Stromal cell of bone marrow (primary cell): ENCODE results near the gene CREB3L1.
A peak's percentile ranks its signal among the peaks of the same experiment; 100 is the strongest.

Experiments
- DNase-seq: peaks from one replicate; pipeline ENCODE4 v3.0.0-alpha.2; 2012; ENCODE audit warnings: low read depth

The CREB3L1 gene

GRCh38 chr11:46277622-46278386, at the start of gene CREB3L1:
Gene CREB3L1 (plus strand): TSS chr11:46277662. CDS start chr11:46278112, 450 bp downstream.
- no peak for DNase-seq

- DNase-seq: no peak
Observed at GRCh38 chr11:46229230-46229629, 48.2 kb upstream of the CREB3L1 start.

- DNase-seq: no peak
Observed at GRCh38 chr11:46234311-46234710, 43.2 kb upstream of the CREB3L1 start.

DNA sequence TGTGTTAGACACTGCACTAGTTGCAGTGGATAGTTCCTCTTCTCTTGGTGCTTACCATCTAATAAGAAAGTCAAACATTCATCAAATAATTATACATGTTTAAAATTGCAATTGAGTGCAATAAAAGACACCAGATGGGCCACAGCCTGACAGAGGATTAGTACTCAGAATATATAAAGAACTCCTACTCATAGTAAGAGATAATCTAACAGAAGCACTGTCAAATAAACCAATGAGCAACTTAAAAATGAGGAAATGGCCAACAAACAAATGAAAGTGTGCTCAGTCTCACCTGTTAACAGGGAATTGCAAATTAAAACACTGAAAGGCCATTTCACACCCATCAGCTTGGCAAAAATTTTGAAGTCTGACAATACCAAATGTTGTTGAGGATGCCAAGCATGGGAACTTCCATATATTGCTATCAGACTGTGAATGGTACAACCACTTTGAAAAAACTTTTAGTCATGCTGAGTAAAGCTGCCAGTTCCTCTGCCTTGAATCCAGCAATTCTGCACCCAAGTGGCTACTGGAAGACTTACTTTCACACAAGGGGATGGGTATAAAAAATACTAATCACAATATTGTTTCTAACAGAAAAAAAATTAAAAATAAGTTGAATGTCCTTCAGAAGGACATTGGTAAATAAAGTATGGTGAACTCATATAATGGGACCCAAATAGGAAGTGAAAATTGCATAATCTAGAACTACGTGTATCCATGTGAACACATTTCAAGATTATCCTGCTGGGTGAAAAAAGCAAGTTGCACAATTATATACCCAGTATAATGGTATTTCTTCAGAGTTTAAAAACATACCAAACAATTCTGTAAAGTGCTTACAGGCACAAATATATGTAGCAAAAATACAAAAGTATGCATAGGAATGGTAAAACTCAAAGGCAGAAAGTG, 41.4 kb upstream of the CREB3L1 start:
- DNase-seq: no peak

GRCh38 chr11:46236918-46237247, 40.6 kb upstream of the CREB3L1 start:
- no peak for DNase-seq

DNA sequence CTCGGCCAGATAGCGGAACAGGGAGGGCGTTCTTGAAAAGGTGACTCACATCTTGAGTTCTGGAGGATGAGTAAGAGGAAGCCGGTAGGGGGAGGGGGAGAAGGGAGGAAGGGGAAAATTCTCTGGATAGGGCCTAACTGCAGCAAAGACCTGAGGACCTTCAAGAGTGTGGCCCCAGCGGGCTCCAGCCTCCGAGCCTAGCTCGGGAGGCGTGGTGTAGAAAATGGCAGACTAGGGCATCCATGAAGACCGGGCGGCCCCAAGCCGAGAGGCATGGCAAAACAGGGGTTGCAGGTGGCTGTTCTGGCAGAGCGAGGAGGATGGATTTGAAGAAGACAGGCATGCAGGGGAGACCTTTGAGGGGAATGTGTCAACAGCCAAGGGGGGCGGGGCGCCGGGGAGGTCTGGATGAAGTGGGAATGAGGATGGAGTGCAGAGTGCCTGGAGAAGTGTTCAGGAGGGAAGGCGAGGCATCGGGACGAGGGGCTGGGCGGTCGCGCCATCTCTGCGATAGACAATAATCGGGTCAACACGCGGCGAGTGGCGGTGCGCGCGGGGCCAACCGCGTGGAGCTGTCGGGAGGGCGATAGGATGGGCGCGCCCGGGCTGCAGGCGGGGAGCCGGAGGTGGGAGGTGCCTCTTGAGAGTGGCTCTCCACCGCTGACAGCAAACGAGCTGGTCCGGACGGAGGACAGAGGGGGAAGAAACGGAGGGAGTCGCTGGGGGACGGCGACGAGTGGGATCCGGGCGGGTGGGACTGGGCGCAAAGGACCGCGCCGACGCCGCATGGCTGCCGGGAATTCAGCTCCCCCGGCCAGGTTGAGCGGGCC, 40.0 kb upstream of the CREB3L1 start:
- DNase-seq: peak; percentile 74

- peak; percentile 43 for DNase-seq
Observed at GRCh38 chr11:46238078-46238966, 39.1 kb upstream of the CREB3L1 start.

GRCh38 chr11:46238967-46239800, 38.3 kb upstream of the CREB3L1 start:
- DNase-seq: peak; percentile 69

GRCh38 chr11:46239801-46240061, 37.7 kb upstream of the CREB3L1 start:
- no peak for DNase-seq

DNA sequence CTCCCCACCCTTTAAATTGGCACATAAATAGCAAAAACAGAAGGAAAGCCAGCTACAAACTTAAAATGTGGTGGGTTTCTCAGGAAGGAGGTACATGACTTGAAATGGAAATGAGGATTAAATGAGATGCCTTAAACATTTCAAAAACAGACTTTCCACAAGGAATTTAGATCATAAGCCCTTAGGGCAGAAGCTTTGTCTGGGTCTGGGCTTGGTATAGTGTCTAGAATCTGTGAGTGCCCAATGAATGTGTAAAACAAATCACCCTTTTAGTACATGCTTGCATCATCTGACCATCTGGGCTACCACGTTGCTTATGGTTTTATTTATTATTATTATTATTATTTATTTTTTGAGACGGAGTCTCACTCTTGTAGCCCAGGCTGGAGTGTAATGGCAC, 37.1 kb upstream of the CREB3L1 start:
- no peak for DNase-seq

GRCh38 chr11:46240861-46241260, 36.6 kb upstream of the CREB3L1 start:
- no peak for DNase-seq

DNA sequence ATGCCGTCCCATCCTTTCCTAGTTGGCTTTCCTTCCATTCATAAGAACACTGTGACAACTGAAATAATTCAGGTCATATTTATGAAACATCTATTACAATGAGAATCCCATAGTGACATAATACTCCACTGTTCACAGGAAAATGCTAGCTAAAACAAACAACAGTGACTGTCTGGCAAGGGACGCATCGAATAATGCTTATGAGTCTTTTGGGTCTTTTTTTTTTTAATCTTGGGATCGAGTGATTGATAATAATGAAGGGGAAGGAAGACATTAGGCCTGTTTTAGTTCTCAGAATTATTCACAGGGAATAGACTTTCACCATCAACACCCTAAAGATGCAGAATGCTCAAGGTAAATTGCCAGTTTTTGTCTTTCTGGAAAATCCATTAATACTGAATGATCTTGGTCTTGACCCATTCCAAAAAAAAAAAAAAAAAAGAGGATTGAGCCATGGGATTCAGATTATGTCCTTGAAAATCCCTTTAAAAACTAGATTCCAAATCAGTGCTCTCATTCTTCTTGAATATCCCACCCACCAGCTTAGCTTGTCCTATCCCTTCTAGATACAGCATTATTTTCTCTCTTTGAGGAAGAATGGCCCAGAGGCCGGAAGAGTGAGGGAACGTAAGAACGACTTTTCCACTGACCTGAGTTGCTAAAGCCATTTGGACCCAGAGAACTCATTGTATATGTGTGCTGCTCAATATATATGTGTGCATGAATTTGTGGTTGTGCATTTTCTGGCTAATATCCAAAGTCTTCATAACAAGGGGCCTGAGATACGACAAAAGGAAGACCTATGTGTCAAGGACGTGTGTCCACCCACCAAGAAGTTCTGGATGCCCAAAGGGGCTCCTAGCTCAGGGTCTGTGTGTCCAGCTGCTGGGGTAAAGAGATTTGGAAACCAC, 35.2 kb upstream of the CREB3L1 start:
- DNase-seq: no peak

DNA sequence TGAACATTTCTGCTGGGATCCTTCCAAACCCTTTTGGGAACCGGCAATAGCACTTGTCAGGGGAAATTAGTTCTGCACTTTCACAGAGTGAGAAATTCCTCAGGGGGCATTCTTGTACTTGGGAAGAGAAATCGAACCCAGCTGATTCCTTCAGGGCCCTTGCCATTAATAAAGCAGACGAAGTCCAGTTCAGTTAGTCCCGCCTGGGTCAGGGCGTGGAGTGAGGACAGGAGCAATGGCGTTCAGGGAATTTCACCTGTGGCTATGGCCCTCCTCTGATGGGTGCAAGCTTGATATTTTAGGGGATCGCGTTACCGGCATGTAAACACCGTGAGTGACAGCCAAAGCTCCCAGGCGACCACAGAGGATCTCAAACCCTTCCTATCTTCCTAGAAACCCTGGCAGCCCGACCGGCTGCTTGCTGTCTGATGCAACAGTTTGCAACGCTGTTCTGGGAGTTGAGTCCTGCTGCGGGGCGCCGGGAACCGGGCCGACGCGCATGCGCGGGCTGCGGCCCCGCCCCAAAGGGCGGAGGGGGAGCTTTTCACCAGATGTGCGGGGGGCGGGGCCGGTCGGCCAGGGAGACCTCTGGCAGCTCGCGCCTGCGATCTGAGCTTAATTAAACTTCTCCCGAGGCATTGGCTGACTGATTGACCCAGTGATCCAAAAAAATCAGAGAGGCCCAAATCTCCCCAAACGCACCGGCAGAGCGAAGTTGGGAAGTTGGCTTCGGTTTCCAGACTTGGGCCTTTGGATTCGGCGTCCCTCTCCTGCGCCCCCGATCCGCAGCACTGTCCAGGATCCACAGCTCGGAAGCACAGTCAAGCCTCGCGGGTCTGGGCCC, 34.3 kb upstream of the CREB3L1 start:
- DNase-seq: peak; percentile 87

DNA sequence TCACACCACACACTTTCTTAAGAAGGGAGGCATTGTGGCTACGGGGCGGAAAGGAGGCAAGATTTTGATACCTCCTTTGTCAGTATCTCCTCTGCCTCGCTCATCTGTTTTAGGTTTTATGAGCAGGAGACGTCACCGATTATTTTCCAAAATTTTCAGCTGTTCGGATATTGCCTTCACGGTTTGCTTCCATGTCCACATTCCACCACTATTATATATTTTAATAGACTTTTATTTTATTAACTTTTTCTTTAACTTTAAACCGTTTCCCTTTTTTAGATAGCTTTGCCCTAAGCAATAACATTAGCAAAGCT, 33.7 kb upstream of the CREB3L1 start:
- DNase-seq: no peak

DNA sequence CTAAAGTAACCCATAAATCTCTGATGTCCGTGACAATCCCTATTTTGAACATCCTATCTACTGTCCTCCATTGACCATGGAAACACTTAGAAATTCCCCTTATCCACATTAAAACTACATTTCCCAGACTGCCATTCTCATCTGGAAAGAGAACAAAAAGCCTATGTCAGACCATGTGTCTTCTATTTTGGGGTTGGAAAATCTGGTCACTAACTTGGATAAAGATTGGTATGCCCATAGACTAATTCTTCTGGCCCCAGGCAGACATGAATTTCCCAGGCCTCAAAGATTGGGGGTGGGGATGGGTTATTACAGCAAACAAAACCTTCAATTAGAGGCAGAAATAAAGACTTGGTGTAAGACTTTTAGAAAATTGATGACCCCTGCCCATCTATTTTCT, 30.9 kb upstream of the CREB3L1 start:
- peak; percentile 65 for DNase-seq

- peak; percentile 43 for DNase-seq
Observed at GRCh38 chr11:46247090-46247489, 30.4 kb upstream of the CREB3L1 start.

GRCh38 chr11:46247659-46248058, 29.8 kb upstream of the CREB3L1 start:
- DNase-seq: no peak

DNA sequence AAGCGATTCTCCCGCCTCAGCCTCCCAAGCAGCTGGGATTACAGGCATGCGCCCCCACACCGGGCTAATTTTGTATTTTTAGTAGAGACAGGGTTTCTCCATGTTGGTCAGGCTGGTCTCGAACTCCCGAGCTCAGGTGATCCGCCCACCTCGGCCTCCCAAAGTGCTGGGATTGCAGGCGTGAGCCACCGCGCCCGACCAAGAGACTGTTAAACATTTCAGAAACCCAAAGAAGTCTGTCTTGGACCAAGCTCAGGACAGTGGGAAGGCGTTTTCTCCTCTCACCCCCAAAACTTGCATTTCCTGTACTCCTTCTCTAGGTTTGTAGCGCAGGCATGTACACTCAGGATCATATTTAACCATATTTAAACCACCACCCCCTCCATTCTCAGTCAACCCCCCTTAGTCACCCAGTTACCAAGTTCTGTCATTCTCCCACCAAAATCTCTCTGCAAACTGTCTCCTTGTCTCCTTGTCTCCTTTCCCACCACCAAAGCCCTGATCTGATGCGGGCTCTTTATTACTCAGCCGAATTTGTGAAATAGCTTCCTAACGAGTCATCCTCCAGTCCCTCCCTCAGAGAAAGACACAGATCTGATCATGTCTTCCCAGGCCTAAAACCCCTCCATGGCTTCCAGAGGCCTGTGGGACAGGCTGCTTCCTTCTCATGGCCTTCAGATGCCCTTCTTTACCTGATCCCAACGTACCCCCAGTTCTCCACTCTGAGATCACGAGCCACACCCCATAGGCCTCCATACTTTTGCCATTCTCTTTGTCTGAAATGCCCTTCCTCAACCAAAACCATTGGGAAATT, 29.0 kb upstream of the CREB3L1 start:
- DNase-seq: peak; percentile 92
